GDM1 (cell line): ENCODE measurements around the gene AMBP.

ENCODE experiments used
- DNase-seq: peaks from one replicate; lab custom pipeline; 2025; lab: John Stamatoyannopoulos, UW

Gene AMBP

GRCh38 chr9:114072184-114073140 is 5.6 kb downstream of the AMBP start:
- no peak for DNase-seq

DNA sequence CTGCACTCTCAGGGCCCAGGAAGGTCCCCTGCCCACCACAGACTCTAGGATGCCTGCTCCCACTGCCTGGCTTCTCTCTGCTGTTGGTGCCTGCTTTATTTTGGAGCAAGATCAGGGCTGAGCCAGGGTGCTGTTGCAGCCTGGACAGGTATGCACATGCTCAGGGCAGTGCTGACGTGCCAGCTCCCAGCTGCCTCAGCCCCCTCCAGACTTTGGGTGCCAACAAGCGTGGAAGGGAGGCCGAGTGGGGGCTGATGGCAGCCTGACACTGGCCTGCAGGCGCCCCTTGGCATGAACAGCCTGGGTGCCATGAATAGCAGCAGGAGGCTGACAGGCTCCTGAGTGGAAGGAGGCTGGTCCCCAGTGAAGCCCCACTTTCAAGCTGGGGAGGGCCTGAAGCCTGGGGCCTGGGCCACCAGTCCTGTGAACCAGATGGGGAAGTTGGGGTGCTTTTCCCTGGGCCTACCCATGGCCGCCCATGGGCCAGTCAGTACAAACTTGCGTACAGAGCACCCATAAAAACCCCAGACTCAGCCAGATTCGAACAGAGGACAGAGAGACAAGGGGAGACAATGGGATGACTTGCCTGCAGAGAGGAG is 6.8 kb downstream of the AMBP start:
- DNase-seq = no peak

DNA sequence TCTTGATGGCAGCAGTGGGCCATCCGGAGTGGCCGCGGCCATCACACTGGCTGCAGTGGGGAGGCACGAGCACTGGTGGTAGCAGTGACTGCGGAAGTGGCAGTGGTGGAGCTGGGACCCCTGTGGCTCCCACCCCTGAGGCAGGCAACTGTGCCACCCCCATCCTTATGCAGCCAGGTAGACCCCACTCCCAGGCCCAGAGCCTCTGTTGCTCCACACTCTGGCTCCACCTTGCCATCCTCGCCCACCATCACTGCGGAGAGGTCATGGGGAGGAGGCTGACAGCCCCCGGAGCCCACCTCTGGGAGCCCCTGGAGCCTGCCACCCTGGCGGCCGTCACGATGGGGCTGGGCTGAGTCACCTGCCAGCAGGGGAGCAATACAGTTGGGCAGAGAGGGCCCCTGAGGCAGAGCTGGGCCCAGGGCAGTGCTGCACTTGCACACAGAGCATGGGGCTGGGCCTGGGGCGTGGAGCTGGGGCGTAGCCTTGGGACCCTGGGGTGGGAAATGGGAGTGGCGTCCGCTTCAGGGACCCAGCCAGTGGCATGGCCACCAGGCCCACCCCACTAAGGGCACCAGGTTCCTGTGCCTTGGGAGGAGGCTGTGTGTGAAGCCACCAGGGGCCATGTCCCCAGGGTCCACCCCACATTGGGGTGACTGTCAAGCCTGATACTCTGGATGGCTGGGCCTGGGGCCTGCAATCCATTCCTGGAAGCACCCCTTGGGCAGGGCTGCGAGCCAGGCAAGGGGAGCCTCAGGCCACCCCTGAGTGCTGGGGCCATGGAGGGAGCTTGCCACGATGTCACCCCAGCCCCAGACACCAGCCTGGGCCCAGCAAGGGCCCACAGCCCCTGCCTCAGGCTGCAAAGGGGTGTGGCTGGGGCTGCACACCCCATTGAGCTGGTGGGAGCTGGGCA is 7.7 kb downstream of the AMBP start:
- no peak for DNase-seq

DNA sequence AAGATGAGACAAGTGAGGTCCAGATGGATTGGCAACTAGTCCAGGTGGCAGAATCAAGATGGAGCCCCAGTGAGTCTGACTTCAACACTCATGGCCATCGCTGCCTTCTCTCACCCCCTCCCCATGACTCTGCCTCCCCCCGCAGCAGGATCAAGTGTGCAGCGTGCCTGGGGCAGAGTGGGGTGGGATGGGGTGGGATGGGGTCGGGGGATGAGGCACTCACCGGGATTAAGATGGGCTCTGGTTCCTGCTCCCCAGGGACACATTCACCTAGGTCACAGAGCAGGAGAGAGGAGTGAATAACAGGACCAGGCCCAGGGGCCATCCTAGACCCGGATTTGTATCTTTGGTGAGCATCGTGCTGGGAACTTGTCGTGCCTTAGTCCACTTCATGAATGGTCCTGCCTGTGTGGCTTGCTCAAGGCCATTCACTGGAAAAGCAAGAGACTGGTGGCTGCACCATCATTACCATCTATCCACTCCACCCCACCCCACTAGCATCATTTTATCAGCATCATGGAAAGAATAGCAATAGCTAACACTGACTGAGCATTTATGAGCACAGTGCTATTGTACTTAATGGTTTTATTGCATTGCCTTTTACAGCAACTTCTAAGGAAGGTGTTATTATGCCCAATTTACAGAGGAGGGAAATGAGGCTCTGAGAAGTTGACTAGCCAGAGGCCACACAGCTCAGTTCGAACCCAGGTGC is 8.5 kb downstream of the AMBP start:
- no peak for DNase-seq

- DNase-seq = no peak
Observed at GRCh38 chr9:114065304-114065703, 12.8 kb downstream of the AMBP start.

GRCh38 chr9:114061830-114062474 is 16.1 kb downstream of the AMBP start:
- DNase-seq = no peak

- no peak for DNase-seq
Observed at GRCh38 chr9:114061292-114061691, 16.8 kb downstream of the AMBP start.

DNA sequence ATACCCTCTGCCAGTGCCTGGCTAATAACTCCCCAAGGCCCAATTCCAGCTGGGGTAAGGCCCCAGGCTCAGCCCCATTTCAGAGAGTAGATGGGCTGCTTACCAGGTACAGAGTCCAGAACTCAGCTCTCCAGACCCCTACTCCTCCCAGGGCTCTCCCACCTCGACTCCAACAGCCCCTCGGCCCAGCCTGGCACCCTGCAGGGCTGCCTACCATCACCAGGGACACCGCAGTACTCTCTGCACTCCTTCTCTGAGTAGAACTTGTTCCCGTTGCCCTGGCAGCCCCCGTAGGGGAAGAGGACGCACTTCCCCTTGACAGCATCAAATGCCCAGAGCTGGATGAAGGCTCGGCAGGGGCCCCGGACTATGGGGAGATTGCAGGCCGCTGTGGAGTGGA is 17.4 kb downstream of the AMBP start:
- DNase-seq = no peak

- DNase-seq = no peak
Observed at GRCh38 chr9:114060070-114060469, 18.0 kb downstream of the AMBP start.

DNA sequence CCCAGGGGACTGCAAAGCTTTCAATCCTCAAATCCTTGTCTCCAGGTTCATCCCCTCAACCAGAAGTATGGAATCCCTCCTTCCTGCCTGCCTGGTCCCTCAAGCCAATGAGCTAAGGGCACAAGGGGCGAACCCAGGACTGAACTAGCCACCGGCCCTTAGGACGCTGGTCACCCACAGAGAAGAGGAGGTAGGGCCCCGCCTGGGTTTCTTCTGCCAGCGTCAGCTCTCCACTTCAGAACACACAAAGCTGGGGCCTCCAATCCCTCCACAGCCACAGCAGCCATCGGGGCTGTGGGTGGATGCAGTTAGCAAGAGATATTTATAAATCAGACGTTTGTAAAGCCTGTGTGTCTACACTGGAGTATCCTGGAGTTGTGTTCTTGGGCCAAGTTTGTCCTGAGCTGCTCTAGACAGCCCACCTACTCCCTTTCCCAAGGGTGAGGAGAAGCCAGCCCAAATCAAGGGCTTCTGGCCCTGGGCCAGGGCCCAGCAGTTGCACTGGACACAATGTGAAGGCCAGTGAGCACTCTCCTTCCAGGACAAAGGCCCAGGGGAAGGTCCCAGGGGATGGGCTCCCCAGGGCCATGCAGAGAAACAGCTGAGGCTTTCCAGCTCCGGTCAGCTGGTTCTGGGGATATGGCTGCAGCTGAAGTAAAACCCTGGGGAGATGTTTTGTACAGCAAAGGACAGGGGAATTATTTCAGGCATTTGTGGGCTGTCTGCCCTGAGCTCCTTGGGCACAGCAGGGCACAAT is 18.9 kb downstream of the AMBP start:
- DNase-seq = no peak

DNA sequence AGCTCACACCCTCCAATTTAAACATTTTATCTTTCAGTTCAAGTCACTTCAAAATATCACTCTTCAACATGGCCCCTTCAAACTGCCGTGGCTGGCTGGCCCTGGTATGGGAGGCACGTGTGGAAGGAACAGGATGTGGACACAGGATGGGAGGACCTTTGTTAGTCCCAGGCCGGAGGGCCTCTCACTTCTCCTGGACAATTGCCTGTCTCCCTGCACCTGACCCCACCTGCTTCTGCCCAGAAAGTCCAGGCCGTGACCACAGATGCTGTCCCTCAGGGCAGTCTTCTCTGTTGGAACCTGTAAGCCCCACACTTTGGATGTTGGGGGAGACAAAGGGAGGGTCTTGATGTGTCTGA is 19.4 kb downstream of the AMBP start:
- no peak for DNase-seq

DNA sequence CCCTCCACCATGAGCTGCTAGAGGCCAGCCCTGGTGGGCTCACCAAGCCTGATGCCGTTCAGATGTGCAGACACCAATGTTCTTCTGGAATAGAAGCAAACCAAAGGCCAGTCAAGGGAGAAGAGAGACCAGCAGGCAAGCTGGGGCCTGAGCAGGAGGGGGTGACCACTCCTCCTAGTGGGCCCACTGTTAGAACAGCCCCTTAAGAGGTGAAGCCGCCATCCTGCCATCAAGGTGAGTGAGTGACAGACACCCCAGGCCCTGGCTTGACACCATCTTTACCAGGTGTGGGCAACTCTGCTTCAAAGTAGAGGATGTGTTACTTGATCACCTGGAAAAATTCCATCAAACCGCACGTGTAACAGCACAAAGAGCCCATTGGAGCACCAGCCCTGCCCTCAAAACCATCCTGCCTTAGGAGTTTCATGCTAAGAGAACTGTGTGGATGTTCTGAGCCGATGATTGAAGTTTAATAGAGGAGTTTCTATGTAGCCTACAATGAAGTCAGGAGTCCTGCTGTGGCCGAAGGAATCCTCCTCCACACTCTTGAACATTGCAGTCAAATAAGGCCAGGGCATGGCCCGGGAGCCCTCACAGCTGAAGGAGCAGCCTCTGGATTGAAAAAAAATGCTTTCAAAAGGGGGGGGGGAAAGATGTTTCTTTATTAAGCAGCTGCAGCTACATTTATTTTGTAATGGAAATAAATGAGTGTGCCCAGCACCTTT is 20.8 kb downstream of the AMBP start:
- no peak for DNase-seq

GRCh38 chr9:114056527-114056926 is 21.6 kb downstream of the AMBP start:
- DNase-seq = no peak

DNA sequence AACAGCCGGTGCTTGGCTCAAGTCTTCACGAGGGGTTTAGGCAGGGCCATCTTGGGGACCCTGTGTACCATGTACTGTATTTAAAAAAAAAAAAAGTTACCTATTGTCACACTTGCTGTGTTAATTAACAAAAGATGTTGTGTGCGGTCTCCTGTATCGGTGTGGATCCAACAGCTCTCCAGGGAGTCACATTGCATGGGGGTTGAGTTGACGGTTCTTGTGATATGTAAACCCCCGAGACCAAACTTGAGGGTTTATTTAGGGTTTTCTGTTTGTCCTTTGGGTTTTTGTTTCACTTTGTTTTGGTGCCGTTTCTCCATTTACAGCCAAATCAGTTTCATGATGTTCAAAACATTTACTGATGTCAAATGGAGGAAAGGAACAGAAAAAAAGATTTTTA is 22.2 kb downstream of the AMBP start:
- DNase-seq = no peak

GRCh38 chr9:114055061-114055460 is 23.0 kb downstream of the AMBP start:
- DNase-seq = no peak

DNA sequence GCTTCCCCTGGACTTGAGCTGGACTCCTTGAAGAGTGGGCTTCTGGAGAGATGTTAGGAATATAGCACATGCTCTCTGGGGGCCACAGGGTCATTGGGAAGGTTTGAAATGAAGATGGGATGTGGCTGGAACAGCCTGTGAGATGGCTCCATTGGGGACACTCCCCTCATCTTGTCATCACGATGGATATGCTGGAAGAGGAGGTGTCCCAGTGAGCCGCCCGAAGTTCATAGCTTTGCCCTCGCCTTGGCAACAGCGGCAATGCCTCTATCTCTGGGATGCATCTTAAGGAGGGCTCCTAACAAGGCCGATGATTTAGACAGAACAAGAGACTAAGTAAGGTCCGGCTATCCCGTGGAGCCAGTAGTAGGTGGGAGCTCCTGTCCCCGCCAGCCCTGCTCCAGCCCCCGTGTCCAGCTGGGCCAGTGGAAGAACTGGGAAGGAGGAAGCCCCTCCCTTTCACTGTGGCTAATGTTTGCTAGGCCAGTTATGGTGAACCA is 23.9 kb downstream of the AMBP start:
- no peak for DNase-seq

- DNase-seq = no peak
Observed at GRCh38 chr9:114053246-114054005, 24.7 kb downstream of the AMBP start.

- DNase-seq = no peak
Observed at GRCh38 chr9:114051706-114052105, 26.4 kb downstream of the AMBP start.

DNA sequence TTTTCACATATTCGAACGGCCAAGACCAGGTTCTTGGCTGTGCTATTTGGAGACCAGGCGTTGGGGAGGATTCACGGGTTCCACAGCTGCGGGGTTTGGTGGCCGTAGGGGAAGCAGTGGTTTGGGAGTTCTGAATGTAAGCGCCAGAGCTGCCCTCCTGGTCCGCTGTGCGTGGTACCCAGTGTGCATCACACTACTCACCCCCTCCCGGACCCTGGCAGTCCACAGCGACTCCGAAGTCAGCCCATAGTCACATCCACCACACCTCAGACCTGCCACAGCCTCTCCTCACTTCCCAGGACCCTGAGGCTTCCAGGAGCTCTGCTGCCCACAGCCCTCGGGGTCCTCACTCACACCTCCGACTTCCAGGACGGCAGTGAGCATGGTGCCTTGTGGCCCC is 26.8 kb downstream of the AMBP start:
- no peak for DNase-seq
